ENCODE data around the gene WWOX. TPM values are rescaled to one million over a fixed set of nuclear protein-coding genes. Genes with fewer than 3 reads are reported as not detected.

WWOX gene
- total RNA-seq, 3 donors from 2014 or later (not counting 1 experiment from before 2014, with no cell fraction given), result 21.0 to 29.8 (median 27.0) TPM

- 93% methylated on average over 6 of the region's 6 CpGs for WGBS (ENCODE audit: insufficient coverage)
- DNase-seq (no peak), ATAC-seq (no peak)
- Histone ChIP-seq H3K36me3 (ENCODE audit: control insufficient read depth, insufficient read depth, low read length) (no peaks in the 10 kb centered on the region), H3K9me3 (ENCODE audit: control insufficient read depth, insufficient read depth, low read length) (no peaks in the 10 kb centered on the region), H3K4me1 (ENCODE audit: control insufficient read depth, insufficient read depth, low read length) (no peaks in the 10 kb centered on the region), H3K27ac (ENCODE audit: low read length) (no peak overlapping the region), H3K27me3 (ENCODE audit: control insufficient read depth, insufficient read depth, low read length) (no peaks in the 10 kb centered on the region), H3K4me3 (ENCODE audit: low read length) (no peak overlapping the region)
- H3K4me1 Mint-ChIP-seq, result no peaks in the 10 kb centered on the region
- H3K27me3 Mint-ChIP-seq (ENCODE audit: low read depth in 2 of 2), result peaks cover 11 to 30% of the 10 kb centered on the region in 2 donors
- TF ChIP-seq, protein P1, sequence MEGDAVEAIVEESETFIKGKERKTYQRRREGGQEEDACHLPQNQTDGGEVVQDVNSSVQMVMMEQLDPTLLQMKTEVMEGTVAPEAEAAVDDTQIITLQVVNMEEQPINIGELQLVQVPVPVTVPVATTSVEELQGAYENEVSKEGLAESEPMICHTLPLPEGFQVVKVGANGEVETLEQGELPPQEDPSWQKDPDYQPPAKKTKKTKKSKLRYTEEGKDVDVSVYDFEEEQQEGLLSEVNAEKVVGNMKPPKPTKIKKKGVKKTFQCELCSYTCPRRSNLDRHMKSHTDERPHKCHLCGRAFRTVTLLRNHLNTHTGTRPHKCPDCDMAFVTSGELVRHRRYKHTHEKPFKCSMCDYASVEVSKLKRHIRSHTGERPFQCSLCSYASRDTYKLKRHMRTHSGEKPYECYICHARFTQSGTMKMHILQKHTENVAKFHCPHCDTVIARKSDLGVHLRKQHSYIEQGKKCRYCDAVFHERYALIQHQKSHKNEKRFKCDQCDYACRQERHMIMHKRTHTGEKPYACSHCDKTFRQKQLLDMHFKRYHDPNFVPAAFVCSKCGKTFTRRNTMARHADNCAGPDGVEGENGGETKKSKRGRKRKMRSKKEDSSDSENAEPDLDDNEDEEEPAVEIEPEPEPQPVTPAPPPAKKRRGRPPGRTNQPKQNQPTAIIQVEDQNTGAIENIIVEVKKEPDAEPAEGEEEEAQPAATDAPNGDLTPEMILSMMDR (IDR thresholded peaks at IDR 0.05), result no peak
- no peaks in the 10 kb centered on the region for H3K9me3 Mint-ChIP-seq
- no peak overlapping the region for H3K27ac Mint-ChIP-seq
- H3K36me3 Mint-ChIP-seq, result no peaks in the 10 kb centered on the region
- H3K4me3 Mint-ChIP-seq, result no peak overlapping the region
- intact Hi-C loops (cut with micrococcal nuclease), result no loop called here
Measured at GRCh38 chr16:78642621-78643285, 543.3 kb downstream of the WWOX start.

GRCh38 chr16:78645657-78646056, 546.2 kb downstream of the WWOX start:
- WGBS (ENCODE audit: insufficient coverage), result 95% methylated on average over 4 of the region's 4 CpGs
- DNase-seq (no peak), ATAC-seq (no peak)
- Mint-ChIP-seq H3K27me3 (ENCODE audit: low read depth in 2 of 2) (peaks cover 6 to 16% of the 10 kb centered on the region in 2 donors), H3K4me1 (no peaks in the 10 kb centered on the region), H3K9me3 (no peaks in the 10 kb centered on the region), H3K27ac (no peak overlapping the region), H3K4me3 (no peak overlapping the region), H3K36me3 (no peaks in the 10 kb centered on the region)
- intact Hi-C loops (cut with micrococcal nuclease), result no loop called here
- TF ChIP-seq, protein P1 (IDR thresholded peaks at IDR 0.05), result no peak
- Histone ChIP-seq H3K36me3 (ENCODE audit: control insufficient read depth, insufficient read depth, low read length) (no peaks in the 10 kb centered on the region), H3K4me3 (ENCODE audit: low read length) (no peak overlapping the region), H3K27me3 (ENCODE audit: control insufficient read depth, insufficient read depth, low read length) (no peaks in the 10 kb centered on the region), H3K27ac (ENCODE audit: low read length) (no peak overlapping the region), H3K9me3 (ENCODE audit: control insufficient read depth, insufficient read depth, low read length) (no peaks in the 10 kb centered on the region), H3K4me1 (ENCODE audit: control insufficient read depth, insufficient read depth, low read length) (no peaks in the 10 kb centered on the region)

- H3K27me3 Mint-ChIP-seq (ENCODE audit: low read depth in 2 of 2), result peaks cover 0 to 8% of the 10 kb centered on the region in 2 donors
- H3K36me3 Mint-ChIP-seq, result no peaks in the 10 kb centered on the region
- no peaks in the 10 kb centered on the region for H3K4me1 ChIP-seq (ENCODE audit: control insufficient read depth, insufficient read depth, low read length)
- no peak overlapping the region for H3K4me3 ChIP-seq (ENCODE audit: low read length)
- H3K4me1 Mint-ChIP-seq, result no peaks in the 10 kb centered on the region
- H3K9me3 ChIP-seq (ENCODE audit: control insufficient read depth, insufficient read depth, low read length), result no peaks in the 10 kb centered on the region
- TF ChIP-seq, protein P1 (IDR thresholded peaks at IDR 0.05), result no peak
- intact Hi-C loops (cut with micrococcal nuclease), result no loop called here
- no peaks in the 10 kb centered on the region for H3K36me3 ChIP-seq (ENCODE audit: control insufficient read depth, insufficient read depth, low read length)
- no peaks in the 10 kb centered on the region for H3K27me3 ChIP-seq (ENCODE audit: control insufficient read depth, insufficient read depth, low read length)
- ATAC-seq, result no peak
- 96% methylated on average over 3 of the region's 3 CpGs for WGBS (ENCODE audit: insufficient coverage)
- no peak overlapping the region for H3K4me3 Mint-ChIP-seq
- H3K27ac Mint-ChIP-seq, result no peak overlapping the region
- no peak for DNase-seq
- no peaks in the 10 kb centered on the region for H3K9me3 Mint-ChIP-seq
- H3K27ac ChIP-seq (ENCODE audit: low read length), result no peak overlapping the region
Measured at GRCh38 chr16:78647019-78647418, 547.6 kb downstream of the WWOX start.

DNA sequence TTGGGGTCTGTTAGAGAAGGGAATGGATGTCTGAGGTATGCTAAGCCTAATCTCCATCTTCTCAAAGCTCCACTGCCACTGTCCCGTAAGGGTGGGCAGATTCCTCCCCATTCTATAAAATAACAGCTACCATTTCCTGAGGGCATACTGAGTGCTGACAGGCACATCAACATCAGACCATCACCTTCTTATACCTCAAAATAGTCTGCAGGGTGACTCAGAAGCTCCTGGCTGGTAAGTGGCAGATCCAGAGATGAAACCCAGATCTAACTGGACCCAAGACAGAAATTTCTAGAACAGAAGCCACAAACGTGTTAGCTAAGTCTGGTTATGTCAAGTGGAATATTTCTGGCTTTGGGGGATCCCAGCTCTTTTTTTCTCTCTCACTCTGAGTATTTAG, 548.0 kb downstream of the WWOX start:
- Mint-ChIP-seq H3K36me3 (no peaks in the 10 kb centered on the region), H3K4me1 (no peaks in the 10 kb centered on the region), H3K9me3 (no peaks in the 10 kb centered on the region), H3K27ac (no peak overlapping the region), H3K4me3 (no peak overlapping the region), H3K27me3 (ENCODE audit: low read depth in 2 of 2) (peaks cover 0 to 4% of the 10 kb centered on the region in 2 donors)
- ATAC-seq (no peak), DNase-seq (no peak)
- Histone ChIP-seq H3K36me3 (ENCODE audit: control insufficient read depth, insufficient read depth, low read length) (no peaks in the 10 kb centered on the region), H3K9me3 (ENCODE audit: control insufficient read depth, insufficient read depth, low read length) (no peaks in the 10 kb centered on the region), H3K4me3 (ENCODE audit: low read length) (no peak overlapping the region), H3K27ac (ENCODE audit: low read length) (no peak overlapping the region), H3K27me3 (ENCODE audit: control insufficient read depth, insufficient read depth, low read length) (no peaks in the 10 kb centered on the region), H3K4me1 (ENCODE audit: control insufficient read depth, insufficient read depth, low read length) (no peaks in the 10 kb centered on the region)
- intact Hi-C loops (cut with micrococcal nuclease), result no loop called here
- TF ChIP-seq, protein P1 (IDR thresholded peaks at IDR 0.05), result no peak
- WGBS (ENCODE audit: insufficient coverage), result 90% methylated on average over 2 of the region's 2 CpGs

All from natural killer cell (primary cell).